T-helper 1 cell treated with Interleukin-12 subunit alpha and Interleukin-12 subunit beta and Interleukin-4 antibody, amounts not matched to agents 30 ng/mL and 1 ng/mL, for 36 hours (primary cell): Measurements from ENCODE around the gene MAP1B. TPM values are rescaled to one million over a fixed set of nuclear protein-coding genes. Genes with fewer than 3 reads are reported as not detected.
"Not testable (repeated sequence)": the region's sequence is repeated elsewhere in the genome, so short reads cannot be mapped to it uniquely, and the experiment has no call there.

ENCODE experiments used
- intact Hi-C: fragments of 100-400 bp; cut with micrococcal nuclease; formaldehyde crosslinking; loops from one replicate; pipeline ENCODE4 v1.15.1; 2024
- total RNA-seq: library from RNA; stranded (reverse); gene quantifications from 2 replicates; pipeline ENCODE4 v1.2.3, GENCODE V29; 2022

Gene MAP1B
- 0.07 and 0.56 TPM in 2 replicates for total RNA-seq

DNA sequence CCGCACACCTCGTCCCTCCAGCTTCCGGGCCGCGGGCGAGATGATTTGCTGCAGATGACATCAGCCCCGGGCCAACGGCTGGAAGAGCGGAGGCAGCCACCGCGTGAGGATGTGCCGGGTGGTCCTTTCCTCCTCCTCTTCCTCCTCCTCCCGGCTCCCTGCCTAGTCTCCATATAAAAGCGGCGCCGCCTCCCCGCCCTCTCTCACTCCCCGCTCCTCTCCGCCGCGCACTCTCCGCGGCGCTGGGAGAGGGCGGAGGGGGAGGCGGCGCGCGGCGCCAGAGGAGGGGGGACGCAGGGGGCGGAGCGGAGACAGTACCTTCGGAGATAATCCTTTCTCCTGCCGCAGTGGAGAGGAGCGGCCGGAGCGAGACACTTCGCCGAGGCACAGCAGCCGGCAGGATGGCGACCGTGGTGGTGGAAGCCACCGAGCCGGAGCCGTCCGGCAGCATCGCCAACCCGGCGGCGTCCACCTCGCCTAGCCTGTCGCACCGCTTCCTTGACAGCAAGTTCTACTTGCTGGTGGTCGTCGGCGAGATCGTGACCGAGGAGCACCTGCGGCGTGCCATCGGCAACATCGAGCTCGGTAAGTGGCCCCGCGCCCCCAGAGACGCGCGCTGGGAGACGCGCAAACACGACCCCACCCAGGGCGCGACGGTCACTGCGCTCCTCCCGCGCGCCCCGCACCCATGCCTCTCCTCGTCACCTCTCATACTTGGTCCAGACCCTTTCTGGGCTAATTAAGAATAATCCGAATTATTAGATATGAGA is at the start of gene MAP1B:
Gene MAP1B, plus strand, starts transcription at position 345 of the 770 bp plus-strand sequence. Its CDS starts 57 bp downstream, at position 402.
- intact Hi-C loops = no loop called here

DNA sequence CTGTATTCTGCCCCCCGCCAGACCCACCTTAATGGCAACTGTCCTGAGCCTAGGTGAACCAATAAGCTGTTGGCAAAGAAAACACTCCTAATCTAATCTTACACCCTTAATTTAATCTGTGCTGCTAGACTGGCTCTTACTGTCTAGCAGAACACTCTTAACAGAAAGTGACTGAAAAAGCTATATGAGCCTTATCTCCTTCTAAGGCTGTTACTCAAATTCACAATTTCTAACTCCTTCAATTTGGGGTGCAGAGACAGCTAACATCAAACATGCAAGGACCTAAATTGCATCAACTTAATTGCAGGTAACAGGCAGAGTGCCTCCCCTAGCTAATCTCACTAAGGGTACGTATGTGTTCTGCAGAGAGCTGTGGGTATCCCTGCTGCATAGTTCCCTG is 49.5 kb upstream of the MAP1B start:
- intact Hi-C loops = no loop called here

DNA sequence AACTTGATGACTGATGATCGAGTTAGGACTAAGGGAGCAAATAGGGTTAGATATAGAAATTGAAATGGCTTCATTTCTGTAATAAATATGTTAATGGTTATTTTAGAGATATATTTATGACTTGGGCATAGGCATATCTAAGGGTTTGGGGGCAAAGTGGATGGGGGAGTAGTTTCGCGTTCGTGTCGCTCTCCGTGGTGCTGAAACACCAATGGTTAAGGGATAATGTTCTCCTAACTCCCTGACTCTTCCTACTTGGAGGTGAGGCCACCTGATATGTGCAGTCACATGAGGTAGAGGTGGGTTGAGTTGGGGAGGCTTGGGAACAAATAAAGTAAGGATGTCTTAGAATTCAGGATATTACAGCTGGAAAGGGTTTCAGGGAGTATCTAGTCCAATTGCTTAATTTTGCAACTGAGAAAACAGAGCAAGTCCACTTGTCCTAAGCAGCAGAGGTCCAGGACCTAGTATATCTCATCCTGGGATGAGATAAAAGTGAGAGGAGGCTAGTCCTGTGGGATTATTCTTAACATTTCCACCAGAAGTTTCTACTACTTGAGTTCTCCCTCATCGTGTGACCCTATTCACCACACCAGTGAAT is 44.0 kb upstream of the MAP1B start:
- intact Hi-C loops = no loop called here

DNA sequence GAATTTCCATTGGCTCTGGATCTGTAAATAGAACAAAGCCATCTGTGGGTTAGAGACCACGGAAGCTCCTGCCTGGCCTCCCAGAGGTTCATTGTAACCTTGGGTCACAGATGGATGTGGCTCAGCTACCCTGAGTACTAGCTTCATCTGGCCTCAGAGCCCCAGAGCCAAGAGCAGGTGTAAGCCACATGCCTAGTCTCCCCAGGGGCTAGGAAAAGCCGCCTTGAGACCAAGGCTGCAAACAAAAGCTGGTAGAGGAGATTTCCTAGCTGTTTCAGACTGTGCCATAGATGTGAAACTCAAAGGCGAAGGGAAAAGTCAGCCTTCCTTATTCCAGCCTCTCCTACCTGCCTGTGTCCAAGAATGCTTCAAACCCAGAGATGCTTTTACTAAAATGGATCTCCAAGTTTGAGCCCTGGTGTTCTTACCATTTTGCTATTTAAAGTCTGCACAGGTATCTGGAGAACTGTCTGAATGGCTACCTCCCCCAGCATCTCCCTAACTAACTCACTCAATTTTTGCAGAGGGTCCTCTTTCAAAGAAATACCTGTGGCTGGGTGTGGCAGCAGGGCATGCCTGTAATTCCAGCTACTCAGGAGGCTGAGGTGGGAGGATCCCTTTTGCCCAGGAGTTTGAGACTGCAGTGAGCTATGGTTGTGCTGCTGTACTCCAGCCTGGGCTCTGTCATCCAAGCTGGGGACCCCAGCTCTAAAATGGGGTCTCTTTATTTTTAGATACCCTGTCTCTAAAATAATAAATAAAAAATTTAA is 42.3 kb upstream of the MAP1B start:
- intact Hi-C loops = no loop called here

DNA sequence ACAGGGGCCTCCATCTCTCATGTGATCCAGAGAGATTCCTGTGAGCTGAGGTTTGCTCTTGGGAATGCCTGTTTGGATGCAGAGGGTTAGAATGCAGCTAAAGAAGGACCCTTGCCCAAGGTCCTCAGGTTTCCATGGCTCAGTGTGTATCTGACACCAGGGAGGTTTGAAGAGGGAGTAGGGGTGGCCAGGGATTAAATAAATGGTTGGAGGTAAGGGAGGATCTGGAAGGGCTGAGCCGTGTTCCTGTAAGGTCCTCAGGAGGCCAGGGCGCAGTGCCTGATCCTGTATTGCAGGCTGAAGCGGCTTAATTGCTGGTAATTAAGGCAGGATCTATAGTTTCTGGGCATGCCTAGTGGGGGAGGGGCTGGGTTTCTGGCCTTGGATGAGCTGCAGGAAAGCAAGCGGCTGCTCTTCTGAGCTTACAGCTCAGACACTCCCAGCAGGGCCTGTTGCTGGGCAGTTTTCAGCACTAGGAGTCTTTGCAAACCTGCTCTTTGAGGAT is 41.5 kb upstream of the MAP1B start:
- intact Hi-C loops = no loop called here

DNA sequence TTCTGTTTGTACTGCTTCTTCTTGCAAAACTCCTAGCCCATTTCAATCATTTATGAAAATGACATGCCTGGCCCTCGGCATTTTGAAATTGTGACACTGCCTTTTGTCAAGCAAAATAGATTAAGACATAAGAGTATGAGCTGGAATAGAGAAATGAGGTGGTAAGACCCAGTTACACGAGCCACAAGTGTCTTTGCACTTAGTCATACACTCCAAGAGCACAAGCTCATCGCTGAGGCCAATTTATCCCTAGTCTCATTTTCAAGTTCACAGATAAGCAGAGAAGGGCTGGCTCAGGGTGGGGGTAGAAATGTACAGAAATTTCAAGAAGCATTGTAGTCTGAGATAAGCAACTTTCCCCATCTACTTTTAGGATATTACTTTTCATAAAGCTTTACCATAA is 40.6 kb upstream of the MAP1B start:
- intact Hi-C loops = no loop called here

DNA sequence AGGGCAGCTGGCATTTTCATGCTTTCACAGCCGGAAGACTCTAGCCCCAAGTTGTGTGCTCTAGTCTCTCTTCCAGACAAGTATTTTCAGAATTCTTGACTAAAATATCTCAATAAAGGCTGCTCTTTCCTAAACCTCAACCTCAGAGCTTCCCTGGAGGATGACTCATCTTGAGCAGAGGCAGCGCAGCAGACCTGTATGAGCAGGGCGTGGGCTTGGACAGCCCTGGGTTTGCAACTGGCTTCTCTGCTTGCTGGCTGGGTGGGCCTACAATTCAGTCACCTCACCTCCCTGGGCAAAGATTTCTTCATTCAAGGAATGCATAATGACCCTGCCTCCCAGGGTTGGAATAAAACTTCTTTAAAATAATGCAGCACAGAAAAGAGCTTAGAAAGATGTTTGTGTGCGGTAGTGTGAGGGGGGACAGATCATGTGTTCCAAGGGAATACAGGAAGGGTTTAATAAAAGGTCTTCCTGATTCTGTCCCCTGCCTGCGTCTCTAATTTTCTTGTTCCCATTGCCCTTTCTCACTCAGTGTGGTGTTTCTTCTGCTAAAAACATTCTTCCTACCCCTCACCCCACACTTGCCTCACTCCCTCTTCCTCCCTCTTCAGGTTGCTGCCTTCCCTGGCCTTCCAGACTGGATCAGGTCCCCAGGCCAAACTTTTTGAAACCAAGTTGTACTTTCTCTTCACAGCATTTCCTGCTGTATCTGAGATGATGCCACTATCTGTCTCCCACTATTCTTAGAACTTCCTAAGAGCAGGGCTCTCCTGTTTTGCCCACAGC is 39.4 kb upstream of the MAP1B start:
- intact Hi-C loops = no loop called here

DNA sequence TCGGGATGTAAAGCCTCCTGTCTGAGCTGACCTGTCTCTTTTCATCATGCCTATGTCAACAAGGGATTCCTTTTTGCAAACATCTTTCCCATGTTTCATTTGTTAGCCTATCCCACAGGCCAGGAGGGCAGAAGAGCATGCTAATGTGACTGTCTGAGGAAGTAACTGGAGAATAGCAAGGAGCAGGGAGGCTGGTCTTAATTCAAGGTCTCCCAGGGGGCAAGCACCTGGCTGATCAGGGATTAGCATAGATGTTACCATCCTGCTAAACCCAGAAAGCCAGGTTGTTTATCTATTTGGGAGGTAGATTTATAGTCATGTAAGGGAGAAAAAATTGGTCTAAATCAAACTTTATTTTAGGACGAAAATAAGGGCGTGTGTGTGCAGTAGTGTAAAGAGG is 36.7 kb upstream of the MAP1B start:
- intact Hi-C loops = no loop called here

DNA sequence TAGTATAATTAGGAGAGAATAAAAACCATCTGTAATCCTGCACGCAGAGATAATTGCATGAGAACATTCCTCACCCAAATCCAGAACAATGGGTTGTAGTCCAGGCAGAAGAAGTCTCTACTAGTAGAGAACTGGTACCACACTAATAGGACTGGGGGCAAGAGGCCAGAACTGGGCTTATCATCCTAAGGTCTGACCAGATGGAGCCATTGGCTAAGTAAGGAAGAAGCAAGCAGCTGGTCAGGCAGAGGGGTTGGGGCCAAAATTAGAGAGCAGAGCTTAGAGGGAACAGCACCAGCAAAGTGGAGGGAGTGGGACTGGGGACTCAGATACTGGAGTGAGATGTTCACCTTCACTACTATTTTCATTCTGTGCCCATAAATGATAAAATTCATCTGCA is 35.4 kb upstream of the MAP1B start:
- intact Hi-C loops = no loop called here

DNA sequence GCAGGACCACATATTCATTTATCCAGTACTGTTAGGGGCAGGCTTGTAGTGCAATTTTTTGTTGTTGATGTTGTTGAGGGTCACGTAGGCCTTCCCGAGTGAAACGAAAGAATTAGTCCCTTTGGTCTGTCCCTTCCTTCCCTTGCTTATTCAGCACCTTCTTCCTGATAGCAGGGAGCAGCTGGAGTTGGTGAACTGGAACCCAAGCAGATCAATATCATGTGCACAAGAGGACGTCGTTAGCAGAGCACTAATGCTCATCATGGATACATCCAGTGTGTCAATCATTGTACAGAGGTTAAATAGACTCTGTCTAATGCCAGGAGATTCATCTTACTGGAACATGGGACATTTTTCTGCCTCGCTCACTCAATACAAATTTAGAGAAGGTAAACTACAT is 33.0 kb upstream of the MAP1B start:
- intact Hi-C loops = no loop called here

DNA sequence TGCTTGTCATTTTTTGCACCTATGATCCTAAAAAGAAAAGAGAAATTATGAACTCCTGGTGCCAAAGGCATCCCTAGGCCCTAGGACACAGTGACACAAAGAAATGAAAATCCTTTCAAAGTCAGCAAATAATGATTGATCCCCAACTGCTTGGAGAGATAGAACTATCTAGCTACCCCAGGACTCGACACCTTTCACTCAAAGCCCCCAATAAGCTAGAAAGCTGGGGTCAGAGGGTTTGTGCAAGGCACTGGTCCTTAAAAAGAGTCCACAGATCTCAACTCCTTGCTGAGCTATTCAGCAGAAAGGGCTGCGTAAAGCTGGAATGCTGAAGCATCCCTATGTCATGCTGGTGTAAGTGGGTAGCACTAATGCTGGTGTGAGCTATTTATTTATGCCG is 31.8 kb upstream of the MAP1B start:
- intact Hi-C loops = no loop called here

DNA sequence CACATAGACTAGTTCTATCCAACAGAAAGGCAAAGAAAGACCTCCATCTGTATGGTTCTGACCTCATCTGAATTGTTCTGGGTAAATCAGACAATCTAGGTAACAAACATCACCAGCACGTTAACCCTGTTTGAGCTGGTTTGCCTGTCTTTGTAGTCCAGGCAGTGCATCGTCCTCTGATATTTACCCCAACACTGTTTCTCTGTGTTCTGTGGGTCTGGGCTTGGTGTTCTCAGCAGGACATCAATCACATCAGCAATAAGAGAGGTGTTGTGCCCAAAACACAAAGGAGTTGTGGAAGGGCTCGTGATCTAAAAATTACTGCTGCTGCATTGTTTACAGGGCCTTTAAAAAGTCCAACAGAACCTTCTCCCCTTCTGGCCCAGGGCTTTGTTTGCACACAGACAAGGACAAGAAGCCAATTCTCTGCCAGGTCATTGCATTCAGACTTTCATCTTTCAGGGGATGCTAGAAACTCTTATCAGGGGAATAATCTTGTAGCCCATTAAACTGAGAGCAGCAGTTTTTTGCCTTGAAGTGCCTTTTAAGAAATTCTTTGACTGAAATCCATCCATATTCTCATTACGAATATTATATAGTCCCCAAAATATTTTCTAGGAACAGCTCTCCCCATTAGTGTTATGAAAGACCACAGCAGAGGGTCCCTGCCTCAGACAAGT is 30.5 kb upstream of the MAP1B start:
- intact Hi-C loops = no loop called here

DNA sequence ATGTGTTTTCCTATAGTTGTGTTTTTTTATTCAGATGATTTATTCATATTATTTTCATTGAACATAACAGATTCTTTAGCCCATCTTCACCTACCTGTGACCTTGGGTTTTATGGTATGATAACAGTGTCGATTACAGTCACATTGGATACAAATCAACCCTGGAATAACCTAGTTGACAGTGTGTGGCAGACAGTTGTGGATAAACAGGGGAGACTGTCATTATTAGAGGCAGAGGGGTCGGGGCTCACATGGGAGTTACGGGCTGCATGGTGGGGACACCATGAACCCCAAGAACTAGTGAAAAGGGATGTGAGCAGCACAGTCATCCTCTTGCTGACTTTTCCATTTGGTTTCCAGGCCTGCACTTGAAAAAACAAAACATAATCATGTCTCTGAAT is 29.9 kb upstream of the MAP1B start:
- intact Hi-C loops = no loop called here

DNA sequence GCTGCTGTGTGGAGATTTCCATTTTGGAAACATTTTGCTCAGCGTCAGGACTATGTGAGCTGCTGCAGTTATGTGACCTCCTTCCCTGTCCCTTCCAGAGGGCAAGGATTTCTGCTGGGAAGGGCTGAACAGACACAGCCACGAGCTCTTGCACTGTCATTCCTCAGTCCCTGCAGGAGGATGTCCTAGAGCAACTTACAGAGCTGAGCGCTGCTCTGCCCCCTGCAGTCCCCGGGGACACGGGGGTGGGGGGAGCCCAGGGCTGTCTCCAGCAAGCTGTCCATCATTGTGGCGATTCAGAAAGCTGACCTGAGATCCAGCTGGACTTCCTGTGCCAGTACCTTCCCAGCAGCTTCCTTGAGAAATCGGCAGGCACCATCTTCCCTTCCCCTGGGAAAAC is 28.0 kb upstream of the MAP1B start:
- intact Hi-C loops = no loop called here

DNA sequence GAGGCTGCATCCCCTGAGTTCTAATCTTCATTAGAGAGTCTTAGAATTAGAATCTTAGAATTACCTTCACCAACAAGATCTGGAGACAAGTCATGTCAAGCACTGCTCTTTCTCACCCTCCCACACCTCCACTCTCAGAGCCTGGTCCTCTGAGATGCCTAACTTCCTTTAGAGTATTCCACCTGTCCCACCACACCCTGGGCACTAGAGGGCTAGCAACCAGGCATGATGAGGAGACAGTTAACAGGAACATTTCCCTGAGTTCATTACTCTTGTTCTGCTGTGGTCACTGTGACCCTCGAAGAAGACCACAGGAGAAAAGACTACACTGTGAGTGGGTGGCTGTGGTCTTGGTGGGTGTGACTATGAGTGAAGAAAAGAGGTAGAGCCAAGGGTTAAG is 25.2 kb upstream of the MAP1B start:
- intact Hi-C loops = no loop called here

DNA sequence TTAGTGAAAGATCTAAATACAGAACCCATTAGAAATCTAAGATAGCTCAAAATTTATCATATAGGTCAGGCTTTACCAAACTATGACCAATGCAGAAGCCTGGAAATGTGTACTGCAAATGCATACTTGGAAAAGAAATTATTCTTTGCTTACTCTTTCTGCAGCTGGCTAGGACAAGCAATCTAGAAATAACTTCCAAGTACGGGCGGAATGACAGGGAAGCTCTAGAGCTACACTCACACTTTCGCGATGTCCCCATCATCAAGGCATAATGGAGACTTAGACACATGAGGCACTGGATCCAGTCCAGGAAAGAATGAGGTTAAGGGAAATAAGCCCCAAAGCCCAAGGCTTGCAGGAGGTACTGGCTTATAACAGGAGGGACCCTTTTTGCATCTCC is 22.4 kb upstream of the MAP1B start:
- intact Hi-C loops = no loop called here

DNA sequence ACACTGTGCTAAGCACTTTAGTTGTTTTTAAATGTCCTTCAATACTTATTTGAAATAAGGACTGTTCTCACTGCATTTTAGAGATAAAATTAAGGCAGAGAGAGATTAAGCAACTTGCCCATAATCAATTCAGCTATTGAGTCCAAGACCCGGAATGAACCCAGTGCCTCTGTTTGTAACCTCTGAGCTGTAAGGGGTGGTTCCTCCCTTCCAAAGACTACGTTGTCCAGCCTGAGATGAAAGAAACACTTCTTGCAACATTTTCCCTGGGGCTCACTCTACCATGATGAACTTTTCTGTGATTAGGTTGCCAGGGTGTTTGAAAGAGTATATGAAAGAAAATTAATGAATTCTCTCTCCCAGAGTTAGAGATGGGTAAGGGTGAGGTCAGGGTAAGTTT is 22.0 kb upstream of the MAP1B start:
- intact Hi-C loops = no loop called here

DNA sequence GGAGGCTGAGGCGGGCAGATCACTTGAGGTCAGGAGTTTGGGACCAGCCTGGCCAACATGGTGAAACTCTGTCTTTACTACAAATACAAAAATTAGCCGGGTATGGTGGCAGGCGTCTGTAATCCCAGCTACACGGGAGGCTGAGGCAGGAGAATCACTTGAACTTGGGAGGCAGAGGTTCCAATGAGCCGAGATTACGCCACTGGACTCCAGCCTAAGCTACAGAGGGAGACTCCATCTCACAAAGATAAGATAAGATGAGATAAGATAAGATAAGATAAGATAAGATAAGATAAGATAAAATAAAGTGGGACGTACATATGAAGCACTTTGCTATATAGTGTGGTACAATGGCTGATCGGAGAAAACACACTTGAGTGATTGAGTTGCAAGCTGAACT is 17.6 kb upstream of the MAP1B start:
- intact Hi-C loops = not testable (repeated sequence)

DNA sequence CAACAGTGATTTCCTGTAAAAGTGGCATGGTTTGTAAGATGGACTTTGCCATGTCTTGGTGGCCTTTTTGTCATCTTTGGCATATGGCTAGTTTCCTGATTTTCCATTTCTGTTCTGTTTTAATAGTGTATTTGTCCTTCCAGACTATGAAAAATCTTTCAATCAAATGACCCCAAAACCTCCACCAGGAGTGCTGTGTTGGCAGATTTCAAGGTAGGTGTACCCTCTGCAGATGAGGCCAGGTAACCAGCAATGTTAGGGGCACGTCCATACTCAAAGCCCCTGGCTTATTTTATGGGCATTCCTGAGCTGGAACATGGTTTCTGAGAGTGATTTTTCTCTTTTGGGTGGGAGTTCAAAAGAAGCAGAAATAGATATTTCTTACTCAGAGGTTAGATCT is 15.2 kb upstream of the MAP1B start:
- intact Hi-C loops = no loop called here

DNA sequence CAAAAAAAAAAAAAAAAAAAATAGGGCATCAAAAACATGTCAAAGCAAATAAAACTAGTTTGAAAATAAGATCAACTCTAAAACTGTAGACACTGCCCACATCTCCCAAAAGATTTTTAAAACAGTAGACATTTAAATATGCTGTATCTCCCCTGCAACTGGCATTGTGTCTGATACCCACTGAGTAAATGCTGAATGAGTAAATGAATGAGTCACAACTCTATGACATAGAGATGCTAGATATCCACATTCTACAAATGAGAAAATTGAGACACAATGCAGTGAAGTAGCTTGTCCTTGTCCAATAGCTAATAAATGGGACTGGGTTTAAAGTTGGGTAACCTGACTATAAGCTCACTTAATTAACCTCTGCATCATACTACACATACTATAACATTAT is 14.1 kb upstream of the MAP1B start:
- intact Hi-C loops = no loop called here

DNA sequence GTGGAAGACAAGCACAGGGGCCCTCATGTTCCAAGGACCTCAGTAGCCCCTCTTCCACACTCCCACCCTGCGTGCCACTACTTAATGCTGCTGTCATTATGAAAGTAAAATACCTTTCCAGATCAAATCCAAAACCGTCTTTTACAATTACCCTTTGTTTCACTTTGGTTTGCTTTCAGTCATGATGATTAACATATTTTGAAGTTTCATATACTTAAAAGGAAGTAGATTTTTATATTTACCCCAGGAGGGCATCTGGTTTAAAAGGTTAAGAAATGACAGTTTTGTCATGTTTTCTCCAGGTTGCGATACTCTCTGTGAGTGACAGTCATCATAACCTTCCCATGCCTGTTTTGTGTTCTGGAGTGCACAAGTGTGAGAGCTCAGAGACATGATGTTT is 13.5 kb upstream of the MAP1B start:
- intact Hi-C loops = no loop called here
